Kidney epithelial cell (primary cell): ENCODE data around the gene RPH3AL. TPM values are rescaled to one million over a fixed set of nuclear protein-coding genes. Genes with fewer than 3 reads are reported as not detected.
"Not testable (repeated sequence)": the region's sequence is repeated elsewhere in the genome, so short reads cannot be mapped to it uniquely, and the experiment has no call there.

Source experiments
- DNase-seq: peaks from one replicate; pipeline ENCODE4 v3.0.0-alpha.2; 2010; ENCODE audit warnings: low read depth
- H3K27me3 ChIP-seq: 2 replicates; pipeline ENCODE4 v1.6.0; 2011; ENCODE audit warnings: low read length; ENCODE audit not compliant: control insufficient read depth, insufficient read depth
- H3K36me3 ChIP-seq: 2 replicates; pipeline ENCODE4 v1.5.1; 2011; ENCODE audit warnings: low read length; ENCODE audit not compliant: control insufficient read depth, insufficient read depth
- H3K4me3 ChIP-seq: 2 replicates; pipeline ENCODE4 v1.5.1; 2011; ENCODE audit warnings: low read depth, mild to moderate bottlenecking, control low read depth, low read length
- CTCF ChIP-seq: IDR thresholded peaks from 2 replicates; pipeline ENCODE4 v1.5.1; 2011; ENCODE audit warnings: mild to moderate bottlenecking, moderate library complexity, low read length, control low read depth, inconsistent platforms; ENCODE audit not compliant: insufficient read depth, poor library complexity, severe bottlenecking
- total RNA-seq: library from RNA; depleted of rRNA; stranded (reverse); fragments of >200 nt; gene quantifications from 2 replicates; pipeline ENCODE4 v1.2.3, GENCODE V29; 2015

The RPH3AL gene
- total RNA-seq, 1 donor from 2014 or later: 15.1 TPM

- no peak overlapping the region for H3K4me3 ChIP-seq
- no peak for DNase-seq
- H3K27me3 ChIP-seq: no peaks in the 10 kb centered on the region
- TF ChIP-seq CTCF: no peak
- no peaks in the 10 kb centered on the region for H3K36me3 ChIP-seq
Measured at GRCh38 chr17:227946-228615, 124.5 kb downstream of the RPH3AL start.

- Histone ChIP-seq H3K27me3 (no peaks in the 10 kb centered on the region), H3K4me3 (no peak overlapping the region), H3K36me3 (no peaks in the 10 kb centered on the region)
- TF ChIP-seq CTCF: no peak
- DNase-seq: no peak
Measured at GRCh38 chr17:227078-227945, 125.3 kb downstream of the RPH3AL start.

GRCh38 chr17:226108-227077, 126.2 kb downstream of the RPH3AL start:
- Histone ChIP-seq H3K27me3 (no peaks in the 10 kb centered on the region), H3K4me3 (no peak overlapping the region), H3K36me3 (no peaks in the 10 kb centered on the region)
- no peak for DNase-seq
- no peak for TF ChIP-seq CTCF

- Histone ChIP-seq H3K36me3 (no peaks in the 10 kb centered on the region), H3K4me3 (no peak overlapping the region), H3K27me3 (no peaks in the 10 kb centered on the region)
- TF ChIP-seq CTCF: no peak
- no peak for DNase-seq
Measured at GRCh38 chr17:225551-225950, 127.1 kb downstream of the RPH3AL start.

GRCh38 chr17:224576-224975, 128.0 kb downstream of the RPH3AL start:
- DNase-seq, H3K4me3 ChIP-seq, H3K36me3 ChIP-seq, H3K27me3 ChIP-seq: not testable (repeated sequence)
